ENCODE measurements around the gene CAMTA2. TPM values are rescaled to one million over a fixed set of nuclear protein-coding genes. Genes with fewer than 3 reads are reported as not detected.
A peak's percentile ranks its signal among the peaks of the same experiment; 100 is the strongest.

Gene CAMTA2
- total RNA-seq, 1 experiment from 2014 or later, result 9.2 TPM

- TF ChIP-seq MAX (CRISPR knock-in tag; IDR thresholded peaks at IDR 0.05), result peak; percentile 86
- TF ChIP-seq TCF7 (CRISPR knock-in tag; IDR thresholded peaks at IDR 0.05; ENCODE audit: low read depth), result no peak
- TF ChIP-seq ZNF512 (CRISPR knock-in tag; IDR thresholded peaks at IDR 0.05; ENCODE audit: borderline replicate concordance), result no peak
- peak; percentile 85 for TF ChIP-seq ZNF423 (CRISPR knock-in tag; IDR thresholded peaks at IDR 0.05)
- TF ChIP-seq E2F1 (CRISPR knock-in tag; IDR thresholded peaks at IDR 0.05), result 0 out of 2 replicates have a peak, but pooled peaks have one; percentile 57
- TF ChIP-seq CREM (CRISPR knock-in tag; IDR thresholded peaks at IDR 0.05), result peak; percentile 37; the same call in 1 of the 2 replicates
- TF ChIP-seq ATF3 (CRISPR knock-in tag; conservative IDR thresholded peaks at IDR 0.05), result no peak
- peak; percentile 63 for TF ChIP-seq SP1 (CRISPR knock-in tag; conservative IDR thresholded peaks at IDR 0.05)
- 0 out of 2 replicates have a peak, but pooled peaks have one; percentile 22 for TF ChIP-seq RELA (CRISPR knock-in tag; IDR thresholded peaks at IDR 0.05; ENCODE audit: borderline replicate concordance)
- TF ChIP-seq MYBL2 (CRISPR knock-in tag; IDR thresholded peaks at IDR 0.05), result peak; percentile 85; the same call in 1 of the 2 replicates
- 0 out of 2 replicates have a peak, but pooled peaks have one; percentile 48 for TF ChIP-seq ZBTB43 (CRISPR knock-in tag; IDR thresholded peaks at IDR 0.05)
- TF ChIP-seq USF1 (CRISPR knock-in tag; IDR thresholded peaks at IDR 0.05), result peak; percentile 54; the same call in 1 of the 2 replicates
These were observed 20.5 kb downstream of the CAMTA2 start (continued) for GRCh38 chr17:4966844-4967538.

GRCh38 chr17:4965311-4965986, 22.0 kb downstream of the CAMTA2 start:
- no peak overlapping the region; the same call in 1 of the 2 replicates for H3K27ac Mint-ChIP-seq
- TF ChIP-seq ZSCAN18 (CRISPR knock-in tag; IDR thresholded peaks at IDR 0.05) (no peak), TEAD4 (CRISPR knock-in tag; IDR thresholded peaks at IDR 0.05) (no peak), ZNF138 (CRISPR knock-in tag; conservative IDR thresholded peaks at IDR 0.05) (no peak), SMAD3 (CRISPR knock-in tag; IDR thresholded peaks at IDR 0.05; ENCODE audit: borderline replicate concordance) (no peak), ELF4 (CRISPR knock-in tag; IDR thresholded peaks at IDR 0.05; ENCODE audit: low read depth) (no peak), CTCF (IDR thresholded peaks at IDR 0.05) (no peak), GABPB1 (CRISPR knock-in tag; IDR thresholded peaks at IDR 0.05) (no peak), ATF2 (CRISPR knock-in tag; IDR thresholded peaks at IDR 0.05; ENCODE audit: borderline replicate concordance, low read depth) (no peak), NFE2L1 (CRISPR knock-in tag; IDR thresholded peaks at IDR 0.05) (no peak)

More at GRCh38 chr17:4965311-4965986, 22.0 kb downstream of the CAMTA2 start:
- POLR2A ChIA-PET, result interaction anchor here (1.1 to 3.6 kb wide), 2 partner anchors 18 to 25 kb away, joined by 3 to 38 read pairs; partner anchors contain the start of genes RNF167 and SLC25A11
- ATAC-seq (no peak), DNase-seq (ENCODE audit: low spot score) (no peak)
- peaks cover 27% of the 10 kb centered on the region for H3K4me1 Mint-ChIP-seq
- H3K9me3 Mint-ChIP-seq, result peaks cover 13% of the 10 kb centered on the region
- peaks cover under 1% of the 10 kb centered on the region for H3K27me3 Mint-ChIP-seq (ENCODE audit: low read depth)
- CTCF ChIA-PET, result interaction anchor here (1.2 to 2.4 kb wide), 4 partner anchors 10 to 57 kb away, joined by 3 to 17 read pairs (median 9); partner anchors contain the start of genes RNF167 and SLC25A11
- H3K36me3 Mint-ChIP-seq, result peaks cover 15% of the 10 kb centered on the region
- peak overlapping the region; percentile 40; the same call in 1 of the 2 replicates for H3K4me3 Mint-ChIP-seq
